Neural progenitor cell (in vitro differentiated cells): ENCODE measurements around the gene SOSTDC1. TPM values are rescaled to one million over a fixed set of nuclear protein-coding genes. Genes with fewer than 3 reads are reported as not detected.

Source experiments
- DNase-seq: peaks from one replicate; pipeline ENCODE4 v3.0.0-alpha.2; 2016; ENCODE audit warnings: low spot score
- H2AFZ ChIP-seq: fragments of 200-600 bp; sonication (generic); replicated peaks from 2 replicates; pipeline ENCODE4 v1.6.1; 2016; ENCODE audit warnings: antibody characterized with exemption
- H3F3A ChIP-seq: fragments of 200-600 bp; sonication (generic); 2 replicates; pipeline ENCODE4 v1.6.1; 2016; ENCODE audit warnings: antibody characterized with exemption, low read depth
- H3K27ac ChIP-seq: fragments of 200-600 bp; sonication (generic); 2 replicates; pipeline ENCODE4 v1.5.1; 2016; ENCODE audit warnings: mild to moderate bottlenecking
- H3K27me3 ChIP-seq: fragments of 200-600 bp; sonication (generic); 2 replicates; pipeline ENCODE4 v1.6.1; 2016; ENCODE audit warnings: mild to moderate bottlenecking, moderate library complexity
- H3K36me3 ChIP-seq: fragments of 200-600 bp; sonication (generic); 2 replicates; pipeline ENCODE4 v1.5.1; 2016
- H3K4me1 ChIP-seq: fragments of 200-600 bp; sonication (generic); 2 replicates; pipeline ENCODE4 v1.6.1; 2016; ENCODE audit warnings: mixed run types
- H3K4me2 ChIP-seq: fragments of 200-600 bp; sonication (generic); 2 replicates; pipeline ENCODE4 v1.6.1; 2016
- H3K4me3 ChIP-seq: fragments of 200-600 bp; sonication (generic); 2 replicates; pipeline ENCODE4 v1.5.1; 2016
- H3K79me2 ChIP-seq: fragments of 200-600 bp; sonication (generic); 2 replicates; pipeline ENCODE4 v1.6.1; 2016; ENCODE audit warnings: low read depth
- H3K9ac ChIP-seq: fragments of 200-600 bp; sonication (generic); 2 replicates; pipeline ENCODE4 v1.6.1; 2016
- H3K9me3 ChIP-seq: fragments of 200-600 bp; sonication (generic); 2 replicates; pipeline ENCODE4 v1.5.1; 2016; ENCODE audit warnings: low read depth
- H4K20me1 ChIP-seq: fragments of 200-600 bp; sonication (generic); 2 replicates; pipeline ENCODE4 v1.6.1; 2016; ENCODE audit warnings: low read depth
- H3K27ac Mint-ChIP-seq: 3 replicates; pipeline ENCODE4 v1.8.0; 2021; ENCODE audit warnings: mixed read lengths
- H3K27me3 Mint-ChIP-seq: 2 replicates; pipeline ENCODE4 v1.8.0; 2022; ENCODE audit warnings: low read depth, mild to moderate bottlenecking, inconsistent platforms, moderate library complexity, mixed read lengths; ENCODE audit not compliant: insufficient read depth
- H3K36me3 Mint-ChIP-seq: 3 replicates; pipeline ENCODE4 v1.8.0; 2021; ENCODE audit warnings: mixed read lengths
- H3K4me1 Mint-ChIP-seq: 3 replicates; pipeline ENCODE4 v1.8.0; 2021; ENCODE audit warnings: mixed read lengths
- H3K4me3 Mint-ChIP-seq: 3 replicates; pipeline ENCODE4 v1.8.0; 2021; ENCODE audit warnings: mild to moderate bottlenecking, moderate library complexity, mixed read lengths
- H3K9me3 Mint-ChIP-seq: 3 replicates; pipeline ENCODE4 v1.8.0; 2020; ENCODE audit warnings: mixed read lengths
- CTCF ChIP-seq: fragments of 200-600 bp; sonication (generic); IDR thresholded peaks from 2 replicates; pipeline ENCODE4 v1.5.1; 2017; ENCODE audit warnings: antibody characterized with exemption, mild to moderate bottlenecking
- EZH2 ChIP-seq: fragments of 200-600 bp; sonication (generic); IDR thresholded peaks from 2 replicates; pipeline ENCODE4 v1.6.1; 2017; ENCODE audit warnings: antibody characterized with exemption, mild to moderate bottlenecking, moderate library complexity
- EZH2phosphoT487 ChIP-seq: fragments of 200-600 bp; sonication (generic); IDR thresholded peaks from 2 replicates; pipeline ENCODE4 v1.6.1; 2017; ENCODE audit warnings: antibody characterized with exemption
- small RNA-seq: library from RNA; depleted of rRNA; stranded (forward); fragments of <200 nt; gene quantifications from one replicate; pipeline ENCODE3, GENCODE V24; 2015
- total RNA-seq: library from RNA; depleted of rRNA; stranded (reverse); fragments of >200 nt; gene quantifications from 2 replicates; pipeline ENCODE4 v1.2.3, GENCODE V29; 2015; ENCODE audit warnings: low replicate concordance

The SOSTDC1 gene
- total RNA-seq, 1 donor from 2014 or later, result 1.9 TPM

- peaks cover 18% of the 10 kb centered on the region for H3F3A ChIP-seq
- Mint-ChIP-seq H3K36me3 (no peaks in the 10 kb centered on the region), H3K27ac (no peak overlapping the region), H3K4me1 (peaks cover 20% of the 10 kb centered on the region), H3K9me3 (peaks cover 3% of the 10 kb centered on the region), H3K27me3 (peaks cover 7% of the 10 kb centered on the region), H3K4me3 (no peak overlapping the region)
- H3K4me3 ChIP-seq, result no peak overlapping the region
- no peaks in the 10 kb centered on the region for H3K79me2 ChIP-seq
- no peak for TF ChIP-seq EZH2
- no peak overlapping the region for H3K9ac ChIP-seq
- peaks cover 5% of the 10 kb centered on the region for H3K4me1 ChIP-seq
- H4K20me1 ChIP-seq, result no peaks in the 10 kb centered on the region
- H3K4me2 ChIP-seq, result no peak overlapping the region
- H3K36me3 ChIP-seq, result no peaks in the 10 kb centered on the region
- no peaks in the 10 kb centered on the region for H3K27me3 ChIP-seq
- H3K9me3 ChIP-seq, result no peaks in the 10 kb centered on the region
- no peak overlapping the region for H2AFZ ChIP-seq
- no peak overlapping the region for H3K27ac ChIP-seq
- DNase-seq, result no peak
Measured at GRCh38 chr7:16416289-16417282, 49.0 kb downstream of the SOSTDC1 start.

GRCh38 chr7:16412274-16413254 is 53.0 kb downstream of the SOSTDC1 start:
- no peaks in the 10 kb centered on the region for H3F3A ChIP-seq
- no peak overlapping the region for H3K9ac ChIP-seq
- Mint-ChIP-seq H3K27me3 (peaks cover 8% of the 10 kb centered on the region), H3K36me3 (no peaks in the 10 kb centered on the region), H3K27ac (no peak overlapping the region), H3K4me1 (no peaks in the 10 kb centered on the region), H3K4me3 (no peak overlapping the region), H3K9me3 (no peaks in the 10 kb centered on the region)
- no peak for TF ChIP-seq CTCF
- no peak for TF ChIP-seq EZH2phosphoT487
- no peak for TF ChIP-seq EZH2
- H3K4me2 ChIP-seq, result no peak overlapping the region
- H3K9me3 ChIP-seq, result no peaks in the 10 kb centered on the region
- no peak overlapping the region for H3K27ac ChIP-seq
- H2AFZ ChIP-seq, result no peak overlapping the region
- no peak overlapping the region for H3K4me3 ChIP-seq
- no peaks in the 10 kb centered on the region for H4K20me1 ChIP-seq
- no peaks in the 10 kb centered on the region for H3K79me2 ChIP-seq
- no peaks in the 10 kb centered on the region for H3K4me1 ChIP-seq
- H3K27me3 ChIP-seq, result no peaks in the 10 kb centered on the region
- DNase-seq, result no peak
- H3K36me3 ChIP-seq, result no peaks in the 10 kb centered on the region

Small RNAs within 50 kb of the gene (small RNA-seq; reads per million reads assigned to genes)
- not detected for gene AC005014.3

Other genes starting within 250 kb of the SOSTDC1 start
- gene CRPPA, start 44.2 kb downstream of the SOSTDC1 start, total RNA-seq, result 1.4 and 2.6 TPM in 2 replicates
- gene LRRC72, start 61.1 kb upstream of the SOSTDC1 start, total RNA-seq, result not detected in 2 replicates
- 47.7 and 68.5 TPM in 2 replicates for gene ANKMY2, start 180.0 kb upstream of the SOSTDC1 start, total RNA-seq
- 100 and 126 TPM in 2 replicates for gene BZW2, start 180.4 kb upstream of the SOSTDC1 start, total RNA-seq